K562 (cell line): ENCODE measurements around the gene EBI3. TPM values are rescaled to one million over a fixed set of nuclear protein-coding genes. Genes with fewer than 3 reads are reported as not detected.

Experiments
- CBFA2T2 ChIP-seq: fragments of 450-650 bp; conservative IDR thresholded peaks from 2 replicates; pipeline ENCODE4 v1.6.1; 2017; ENCODE audit warnings: mild to moderate bottlenecking
- CBFA2T3 ChIP-seq: fragments of 450-650 bp; IDR thresholded peaks from 2 replicates; pipeline ENCODE4 v1.6.1; 2017
- CTBP1 ChIP-seq: fragments of 450-650 bp; IDR thresholded peaks from 2 replicates; pipeline ENCODE4 v1.6.1; 2016; ENCODE audit warnings: borderline replicate concordance
- HDGF ChIP-seq: fragments of 450-650 bp; IDR thresholded peaks from 2 replicates; pipeline ENCODE4 v1.6.1; 2016
- LARP7 ChIP-seq: fragments of 450-650 bp; IDR thresholded peaks from 2 replicates; pipeline ENCODE4 v1.6.1; 2016
- MEIS2 ChIP-seq: fragments of 450-650 bp; IDR thresholded peaks from 2 replicates; pipeline ENCODE4 v1.6.1; 2014; ENCODE audit warnings: mild to moderate bottlenecking; ENCODE audit not compliant: partially characterized antibody
- NCOR1 ChIP-seq: fragments of 450-650 bp; IDR thresholded peaks from 2 replicates; pipeline ENCODE4 v1.6.1; 2016; ENCODE audit warnings: mild to moderate bottlenecking, moderate library complexity
- RBFOX2 ChIP-seq: fragments of 200-400 bp; formaldehyde crosslinking; IDR thresholded peaks from 2 replicates; pipeline ENCODE4 v1.6.1; 2017; ENCODE audit warnings: low read depth, mild to moderate bottlenecking, low read length, moderate library complexity
- RBM25 ChIP-seq: fragments of 200-400 bp; formaldehyde crosslinking; IDR thresholded peaks from 2 replicates; pipeline ENCODE4 v1.6.1; 2018; ENCODE audit warnings: low read length, low read depth, moderate library complexity; ENCODE audit not compliant: severe bottlenecking
- RCOR1 ChIP-seq, 2 experiments: IDR thresholded peaks; 2 replicates each; pipeline ENCODE4 v1.6.1; 2012; ENCODE audit warnings: low read depth in 2 of 2, low read length in 2 of 2, borderline replicate concordance in 1 of 2, improper control_type of control experiment in 1 of 2
- SRSF7 ChIP-seq: fragments of 200-400 bp; formaldehyde crosslinking; optimal IDR thresholded peaks from 2 replicates; pipeline ENCODE3; 2017; ENCODE audit warnings: mild to moderate bottlenecking, low read depth, low read length
- ZFP36 ChIP-seq: fragments of 150-350 bp; IDR thresholded peaks from 2 replicates; pipeline ENCODE4 v1.6.1; 2018; ENCODE audit warnings: low read length, low read depth; ENCODE audit not compliant: partially characterized antibody
- ZNF561 ChIP-seq: fragments of 450-650 bp; formaldehyde crosslinking; conservative IDR thresholded peaks from 2 replicates; pipeline ENCODE4 v1.4.0; 2020; ENCODE audit warnings: mild to moderate bottlenecking, moderate library complexity
- polyA plus RNA-seq, 8 experiments: library from polyadenylated mRNA; depleted of rRNA in 4 of 8; stranded (reverse) in 5 of 8; unstranded in 3 of 8; fragments of >200 nt; fragmentation: Nextera tagmentation in 2 of 8; fragmentation: Illumina TruSeq in 1 of 8; extraction: Ambion mirVana in 2 of 8; extraction: Trizol in 1 of 8; gene quantifications; 2 replicates each; pipeline versions ENCODE4 v1.2.1 to v1.2.3, GENCODE V29; 2011 to 2014; ENCODE audit warnings: inconsistent platforms in 1 of 8, missing spikeins in 1 of 8
- total RNA-seq, 7 experiments: library from RNA; depleted of rRNA in 6 of 7; stranded (reverse); fragments of >200 nt in 6 of 7; fragmentation: Illumina TruSeq in 2 of 7; extraction: Trizol in 2 of 7; gene quantifications; 2 replicates each; pipeline versions ENCODE4 v1.2.1 to v1.2.3, GENCODE V29; 2011 to 2021; ENCODE audit warnings: low replicate concordance in 1 of 7
- TF ChIP-seq, protein P1 (sequence below): fragments of 200-800 bp; sonication (Bioruptor generic); IDR thresholded peaks from 2 replicates; pipeline ENCODE4 v1.6.1; 2017; ENCODE audit warnings: missing genetic modification characterization, missing compliant biosample characterization
- TF ChIP-seq, protein P2 (sequence below): IDR thresholded peaks from 2 replicates; pipeline ENCODE4 v1.6.1; 2011; ENCODE audit warnings: borderline replicate concordance, low read depth, mild to moderate bottlenecking, moderate library complexity, low read length; ENCODE audit not compliant: insufficient read depth, poor library complexity, severe bottlenecking
- TF ChIP-seq, protein P3 (sequence below): fragments of 250-450 bp; sonication (Bioruptor Pico); IDR thresholded peaks from 2 replicates; pipeline ENCODE4 v1.8.0; 2021; ENCODE audit warnings: borderline replicate concordance, mild to moderate bottlenecking, moderate library complexity; ENCODE audit not compliant: poor library complexity, severe bottlenecking
- TF ChIP-seq, protein P4 (sequence below), 3 experiments: fragments of 200-800 bp in 1 of 3; fragments of 250-450 bp in 1 of 3; fragments of 450-650 bp in 1 of 3; sonication (Bioruptor Pico) in 1 of 3; sonication (Bioruptor generic) in 1 of 3; formaldehyde crosslinking in 1 of 3; IDR thresholded peaks; 2 replicates each; pipeline versions ENCODE4 v1.6.1 to v1.8.0; 2016 to 2022; ENCODE audit warnings: mild to moderate bottlenecking in 2 of 3, missing genetic modification characterization in 2 of 3, missing compliant biosample characterization in 1 of 3, moderate library complexity in 1 of 3
- TF ChIP-seq, protein P5 (sequence below): fragments of 250-450 bp; sonication (Bioruptor Pico); IDR thresholded peaks from 2 replicates; pipeline ENCODE4 v1.8.0; 2021; ENCODE audit warnings: moderate library complexity, mild to moderate bottlenecking, inconsistent platforms

Gene EBI3
- total and polyA plus RNA-seq, 9 of the 15 experiments (the other 6 are each of a cell fraction or from before 2014, with no cell fraction given) = 0.08 to 0.35 (median 0.22) TPM; not detected in 6

DNA sequence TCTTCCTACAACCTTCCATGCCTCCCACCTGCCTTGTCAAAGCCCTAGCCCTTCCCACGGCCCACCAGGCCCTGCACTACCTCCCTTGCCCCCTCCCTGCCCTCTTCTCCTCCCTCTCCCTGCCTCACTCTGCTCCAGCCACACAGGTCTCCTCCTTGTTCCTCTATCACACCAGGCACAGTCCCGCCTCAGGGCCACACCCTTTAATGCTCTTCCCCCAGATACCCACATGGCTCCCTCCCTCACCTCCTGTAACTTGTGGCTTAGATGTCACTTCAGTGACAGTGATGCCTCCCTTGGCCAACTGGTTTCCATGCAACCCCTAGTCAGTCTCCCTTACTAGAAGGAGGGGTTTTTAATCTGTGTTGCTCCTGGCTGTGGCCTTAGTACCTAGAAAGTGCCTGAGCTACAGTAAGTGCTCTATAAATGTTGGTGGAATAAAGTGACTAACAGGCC lies 48.2 kb upstream of the EBI3 start (continued):
- TF ChIP-seq MEIS2 (peak; percentile 59), ZNF561 (no peak), SRSF7 (no peak), RBFOX2 (peak; percentile 40; the same call in 1 of the 2 replicates), CTBP1 (peak; percentile 51; the same call in 1 of the 2 replicates), CBFA2T2 (0 out of 2 replicates have a peak, but pooled peaks have one; percentile 44), LARP7 (no peak), RCOR1 (IDR thresholded peaks at IDR 0.05; ENCODE audit: borderline replicate concordance in 1 of 2, low read depth in 2 of 2, low read length in 2 of 2) (peak in 1 of 2 experiments; percentile 31; a peak in 1 of 4 replicates), RBM25 (peak; percentile 3), NCOR1 (peak; percentile 43; the same call in 1 of the 2 replicates), HDGF (0 out of 2 replicates have a peak, but pooled peaks have one; percentile 58), CBFA2T3 (peak; percentile 63), ZFP36 (peak; percentile 41)
- TF ChIP-seq, protein P1, sequence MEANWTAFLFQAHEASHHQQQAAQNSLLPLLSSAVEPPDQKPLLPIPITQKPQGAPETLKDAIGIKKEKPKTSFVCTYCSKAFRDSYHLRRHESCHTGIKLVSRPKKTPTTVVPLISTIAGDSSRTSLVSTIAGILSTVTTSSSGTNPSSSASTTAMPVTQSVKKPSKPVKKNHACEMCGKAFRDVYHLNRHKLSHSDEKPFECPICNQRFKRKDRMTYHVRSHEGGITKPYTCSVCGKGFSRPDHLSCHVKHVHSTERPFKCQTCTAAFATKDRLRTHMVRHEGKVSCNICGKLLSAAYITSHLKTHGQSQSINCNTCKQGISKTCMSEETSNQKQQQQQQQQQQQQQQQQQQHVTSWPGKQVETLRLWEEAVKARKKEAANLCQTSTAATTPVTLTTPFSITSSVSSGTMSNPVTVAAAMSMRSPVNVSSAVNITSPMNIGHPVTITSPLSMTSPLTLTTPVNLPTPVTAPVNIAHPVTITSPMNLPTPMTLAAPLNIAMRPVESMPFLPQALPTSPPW (CRISPR knock-in tag) = peak; percentile 40; the same call in 1 of the 2 replicates
- TF ChIP-seq, protein P2, sequence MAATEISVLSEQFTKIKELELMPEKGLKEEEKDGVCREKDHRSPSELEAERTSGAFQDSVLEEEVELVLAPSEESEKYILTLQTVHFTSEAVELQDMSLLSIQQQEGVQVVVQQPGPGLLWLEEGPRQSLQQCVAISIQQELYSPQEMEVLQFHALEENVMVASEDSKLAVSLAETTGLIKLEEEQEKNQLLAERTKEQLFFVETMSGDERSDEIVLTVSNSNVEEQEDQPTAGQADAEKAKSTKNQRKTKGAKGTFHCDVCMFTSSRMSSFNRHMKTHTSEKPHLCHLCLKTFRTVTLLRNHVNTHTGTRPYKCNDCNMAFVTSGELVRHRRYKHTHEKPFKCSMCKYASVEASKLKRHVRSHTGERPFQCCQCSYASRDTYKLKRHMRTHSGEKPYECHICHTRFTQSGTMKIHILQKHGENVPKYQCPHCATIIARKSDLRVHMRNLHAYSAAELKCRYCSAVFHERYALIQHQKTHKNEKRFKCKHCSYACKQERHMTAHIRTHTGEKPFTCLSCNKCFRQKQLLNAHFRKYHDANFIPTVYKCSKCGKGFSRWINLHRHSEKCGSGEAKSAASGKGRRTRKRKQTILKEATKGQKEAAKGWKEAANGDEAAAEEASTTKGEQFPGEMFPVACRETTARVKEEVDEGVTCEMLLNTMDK = no peak
- TF ChIP-seq, protein P3, sequence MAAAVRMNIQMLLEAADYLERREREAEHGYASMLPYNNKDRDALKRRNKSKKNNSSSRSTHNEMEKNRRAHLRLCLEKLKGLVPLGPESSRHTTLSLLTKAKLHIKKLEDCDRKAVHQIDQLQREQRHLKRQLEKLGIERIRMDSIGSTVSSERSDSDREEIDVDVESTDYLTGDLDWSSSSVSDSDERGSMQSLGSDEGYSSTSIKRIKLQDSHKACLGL (CRISPR knock-in tag) = peak; percentile 29
- TF ChIP-seq, protein P4, sequence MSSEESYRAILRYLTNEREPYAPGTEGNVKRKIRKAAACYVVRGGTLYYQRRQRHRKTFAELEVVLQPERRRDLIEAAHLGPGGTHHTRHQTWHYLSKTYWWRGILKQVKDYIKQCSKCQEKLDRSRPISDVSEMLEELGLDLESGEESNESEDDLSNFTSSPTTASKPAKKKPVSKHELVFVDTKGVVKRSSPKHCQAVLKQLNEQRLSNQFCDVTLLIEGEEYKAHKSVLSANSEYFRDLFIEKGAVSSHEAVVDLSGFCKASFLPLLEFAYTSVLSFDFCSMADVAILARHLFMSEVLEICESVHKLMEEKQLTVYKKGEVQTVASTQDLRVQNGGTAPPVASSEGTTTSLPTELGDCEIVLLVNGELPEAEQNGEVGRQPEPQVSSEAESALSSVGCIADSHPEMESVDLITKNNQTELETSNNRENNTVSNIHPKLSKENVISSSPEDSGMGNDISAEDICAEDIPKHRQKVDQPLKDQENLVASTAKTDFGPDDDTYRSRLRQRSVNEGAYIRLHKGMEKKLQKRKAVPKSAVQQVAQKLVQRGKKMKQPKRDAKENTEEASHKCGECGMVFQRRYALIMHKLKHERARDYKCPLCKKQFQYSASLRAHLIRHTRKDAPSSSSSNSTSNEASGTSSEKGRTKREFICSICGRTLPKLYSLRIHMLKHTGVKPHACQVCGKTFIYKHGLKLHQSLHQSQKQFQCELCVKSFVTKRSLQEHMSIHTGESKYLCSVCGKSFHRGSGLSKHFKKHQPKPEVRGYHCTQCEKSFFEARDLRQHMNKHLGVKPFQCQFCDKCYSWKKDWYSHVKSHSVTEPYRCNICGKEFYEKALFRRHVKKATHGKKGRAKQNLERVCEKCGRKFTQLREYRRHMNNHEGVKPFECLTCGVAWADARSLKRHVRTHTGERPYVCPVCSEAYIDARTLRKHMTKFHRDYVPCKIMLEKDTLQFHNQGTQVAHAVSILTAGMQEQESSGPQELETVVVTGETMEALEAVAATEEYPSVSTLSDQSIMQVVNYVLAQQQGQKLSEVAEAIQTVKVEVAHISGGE (CRISPR knock-in tag; IDR thresholded peaks at IDR 0.05) = 0 out of 6 replicates have a peak, but pooled peaks of 1 of the 3 experiments have one; percentile 28
- TF ChIP-seq, protein P5, sequence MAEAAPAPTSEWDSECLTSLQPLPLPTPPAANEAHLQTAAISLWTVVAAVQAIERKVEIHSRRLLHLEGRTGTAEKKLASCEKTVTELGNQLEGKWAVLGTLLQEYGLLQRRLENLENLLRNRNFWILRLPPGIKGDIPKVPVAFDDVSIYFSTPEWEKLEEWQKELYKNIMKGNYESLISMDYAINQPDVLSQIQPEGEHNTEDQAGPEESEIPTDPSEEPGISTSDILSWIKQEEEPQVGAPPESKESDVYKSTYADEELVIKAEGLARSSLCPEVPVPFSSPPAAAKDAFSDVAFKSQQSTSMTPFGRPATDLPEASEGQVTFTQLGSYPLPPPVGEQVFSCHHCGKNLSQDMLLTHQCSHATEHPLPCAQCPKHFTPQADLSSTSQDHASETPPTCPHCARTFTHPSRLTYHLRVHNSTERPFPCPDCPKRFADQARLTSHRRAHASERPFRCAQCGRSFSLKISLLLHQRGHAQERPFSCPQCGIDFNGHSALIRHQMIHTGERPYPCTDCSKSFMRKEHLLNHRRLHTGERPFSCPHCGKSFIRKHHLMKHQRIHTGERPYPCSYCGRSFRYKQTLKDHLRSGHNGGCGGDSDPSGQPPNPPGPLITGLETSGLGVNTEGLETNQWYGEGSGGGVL = no peak
